CD8-positive, alpha-beta memory T cell (primary cell): ENCODE data around the gene TRIM2. TPM values are rescaled to one million over a fixed set of nuclear protein-coding genes. Genes with fewer than 3 reads are reported as not detected.
A peak's percentile ranks its signal among the peaks of the same experiment; 100 is the strongest.

ENCODE experiments used
- CTCF ChIA-PET: fragments of 350-600 bp; sonication (Branson Sonifier 250); formaldehyde crosslinking; loops from one replicate; lab custom pipeline; 2021; ENCODE audit warnings: antibody characterized with exemption; lab: Charles Lee
- POLR2A ChIA-PET: fragments of 350-600 bp; sonication (Branson Sonifier 250); formaldehyde crosslinking; loops from one replicate; lab custom pipeline; 2021; ENCODE audit warnings: antibody characterized with exemption; lab: Charles Lee
- DNase-seq, 5 donors: peaks; one replicate each; pipeline versions ENCODE4 v3.0.0 to v3.0.0-alpha.2; 2020 to 2022; ENCODE audit warnings: mixed read lengths in 1 of 5
- H3K27ac ChIP-seq: one replicate; pipeline ENCODE4 v1.7.0; 2013; ENCODE audit warnings: low read depth, mild to moderate bottlenecking, low read length, moderate library complexity
- H3K27me3 ChIP-seq: 2 replicates; pipeline ENCODE4 v1.7.0; 2013; ENCODE audit warnings: low read length, mild to moderate bottlenecking; ENCODE audit not compliant: insufficient read depth, poor library complexity, severe bottlenecking
- H3K36me3 ChIP-seq: 2 replicates; pipeline ENCODE4 v1.7.0; 2013; ENCODE audit warnings: mild to moderate bottlenecking, low read length, moderate library complexity; ENCODE audit not compliant: insufficient read depth
- H3K4me1 ChIP-seq: 2 replicates; pipeline ENCODE4 v1.7.0; 2013; ENCODE audit warnings: mild to moderate bottlenecking, low read length, moderate library complexity; ENCODE audit not compliant: insufficient read depth
- H3K4me3 ChIP-seq: 2 replicates; pipeline ENCODE4 v1.7.0; 2013; ENCODE audit warnings: mild to moderate bottlenecking, low read length
- H3K9me3 ChIP-seq: 2 replicates; pipeline ENCODE4 v1.7.0; 2013; ENCODE audit warnings: mild to moderate bottlenecking, low read length
- H3K27ac Mint-ChIP-seq, 8 donors: one replicate each; pipeline ENCODE4 v1.8.0; 2020 to 2021; ENCODE audit warnings: mixed read lengths in 8 of 8, mild to moderate bottlenecking in 6 of 8, inconsistent platforms in 3 of 8, moderate library complexity in 3 of 8
- H3K27me3 Mint-ChIP-seq, 2 donors: one replicate each; pipeline ENCODE4 v1.8.0; 2020 to 2021; ENCODE audit warnings: mixed read lengths in 2 of 2, mild to moderate bottlenecking in 1 of 2, moderate library complexity in 1 of 2
- H3K36me3 Mint-ChIP-seq, 3 donors: one replicate each; pipeline ENCODE4 v1.8.0; 2020 to 2021; ENCODE audit warnings: mixed read lengths in 3 of 3, inconsistent platforms in 1 of 3, mild to moderate bottlenecking in 1 of 3
- H3K4me1 Mint-ChIP-seq, 3 donors: one replicate each; pipeline ENCODE4 v1.8.0; 2020 to 2021; ENCODE audit warnings: mixed read lengths in 3 of 3, inconsistent platforms in 1 of 3, mild to moderate bottlenecking in 1 of 3
- H3K4me3 Mint-ChIP-seq, 7 donors: one replicate each; pipeline ENCODE4 v1.8.0; 2020 to 2021; ENCODE audit warnings: mixed read lengths in 7 of 7, mild to moderate bottlenecking in 6 of 7, moderate library complexity in 4 of 7, inconsistent platforms in 2 of 7
- H3K9me3 Mint-ChIP-seq, 5 donors: one replicate each; pipeline ENCODE4 v1.8.0; 2020 to 2022; ENCODE audit warnings: mixed read lengths in 5 of 5, mild to moderate bottlenecking in 3 of 5, moderate library complexity in 2 of 5, inconsistent platforms in 1 of 5
- polyA plus RNA-seq: library from polyadenylated mRNA; unstranded; fragments of 300-500 nt; fragmentation: Illumina TruSeq; gene quantifications from one replicate; pipeline ENCODE4 v1.2.3, GENCODE V29; 2021
- total RNA-seq, 2 experiments: library from RNA; stranded (reverse); gene quantifications; one replicate each; pipeline ENCODE4 v1.2.3, GENCODE V29; 2021

TRIM2 gene
- total and polyA plus RNA-seq, 3 experiments from 2014 or later = 0.24 to 1.5 (median 0.29) TPM

DNA sequence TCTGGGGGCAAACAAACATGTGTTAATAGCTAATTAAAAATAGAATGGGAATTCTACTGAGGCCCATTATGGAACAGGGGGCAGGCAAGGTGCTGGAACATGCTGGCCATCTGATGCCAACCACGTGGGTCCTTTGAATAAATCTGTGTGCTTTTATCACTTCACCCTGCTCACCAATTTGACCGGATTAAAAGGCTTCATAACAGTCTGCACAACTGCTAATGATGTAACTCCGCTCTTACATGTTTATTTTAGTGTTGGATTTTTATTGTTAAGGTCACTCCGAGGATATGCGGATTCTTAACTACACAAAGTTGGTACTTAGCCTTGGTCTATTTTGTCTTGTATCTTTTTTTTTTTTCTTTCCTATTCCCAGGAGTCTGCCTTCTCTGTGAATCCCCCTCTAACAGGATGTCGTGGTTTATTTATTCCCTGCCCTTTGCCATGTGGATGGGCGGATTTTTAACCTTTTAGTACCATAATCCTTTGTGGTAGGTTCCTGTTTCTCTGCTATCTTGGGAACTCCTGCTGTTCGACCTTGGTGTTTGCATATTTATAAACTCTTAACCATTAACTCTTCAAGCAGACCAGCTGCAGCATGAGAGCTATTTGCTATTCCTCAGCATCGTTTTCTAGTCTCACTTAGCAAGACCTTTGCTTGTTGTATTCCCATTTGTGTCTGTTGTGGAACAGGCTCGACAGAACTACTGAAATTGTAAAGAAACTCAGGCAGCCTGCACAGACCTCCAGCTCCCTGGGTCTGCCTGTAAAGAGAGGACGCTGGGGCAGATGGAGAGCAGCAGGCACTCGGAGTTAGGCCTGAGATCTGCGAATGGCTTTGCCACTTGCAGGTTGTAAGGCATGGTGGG, 38.0 kb downstream of the TRIM2 start:
- Mint-ChIP-seq H3K27ac (no peak overlapping the region), H3K4me1 (no peaks in the 10 kb centered on the region), H3K36me3 (no peaks in the 10 kb centered on the region), H3K4me3 (no peak overlapping the region), H3K27me3 (peaks cover 7% of the 10 kb centered on the region in 2 donors), H3K9me3 (no peaks in the 10 kb centered on the region)
- Histone ChIP-seq H3K4me3 (no peak overlapping the region), H3K9me3 (no peaks in the 10 kb centered on the region), H3K36me3 (no peaks in the 10 kb centered on the region), H3K27me3 (no peaks in the 10 kb centered on the region), H3K4me1 (no peaks in the 10 kb centered on the region), H3K27ac (no peak overlapping the region)
- ChIA-PET POLR2A (no interaction called here), CTCF (no interaction called here)
- no peak for DNase-seq

DNA sequence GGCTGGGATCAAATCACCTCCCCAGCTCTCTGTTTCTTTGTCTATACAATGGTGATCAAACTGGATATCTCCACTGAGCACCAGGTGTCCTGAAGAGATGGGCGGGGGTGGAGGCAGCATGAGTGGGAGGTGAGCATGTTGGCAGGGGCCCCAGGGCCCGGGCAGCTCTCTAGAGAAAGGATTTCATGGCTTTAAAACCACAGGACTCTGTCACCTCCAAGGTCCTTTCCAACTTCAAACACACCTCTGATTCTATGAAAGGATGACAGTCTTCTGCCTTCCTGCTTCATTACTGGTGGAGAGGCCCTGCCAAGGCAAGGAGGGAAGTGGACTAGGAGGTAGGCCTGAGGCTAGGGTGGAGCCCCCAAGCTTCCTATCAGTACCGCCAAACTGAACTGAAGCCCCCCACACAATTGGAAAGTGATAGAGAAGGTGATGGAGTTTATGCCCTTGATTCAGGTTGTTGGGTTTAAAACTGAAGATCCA, 38.6 kb downstream of the TRIM2 start:
- Mint-ChIP-seq H3K36me3 (no peaks in the 10 kb centered on the region), H3K9me3 (no peaks in the 10 kb centered on the region), H3K27ac (peak overlapping the region in 1 of 8 donors; percentile 74), H3K4me3 (no peak overlapping the region), H3K4me1 (no peaks in the 10 kb centered on the region), H3K27me3 (peaks cover 7% of the 10 kb centered on the region in 2 donors)
- ChIA-PET CTCF (no interaction called here), POLR2A (no interaction called here)
- no peaks in the 10 kb centered on the region for H3K9me3 ChIP-seq
- no peaks in the 10 kb centered on the region for H3K36me3 ChIP-seq
- H3K27me3 ChIP-seq = no peaks in the 10 kb centered on the region
- H3K27ac ChIP-seq = no peak overlapping the region
- H3K4me3 ChIP-seq = no peak overlapping the region
- DNase-seq = no peak
- H3K4me1 ChIP-seq = no peaks in the 10 kb centered on the region

- CTCF ChIA-PET = no interaction called here
- H3K27me3 Mint-ChIP-seq = peaks cover under 1 to 7% of the 10 kb centered on the region in 2 donors
- Histone ChIP-seq H3K9me3 (no peaks in the 10 kb centered on the region), H3K27me3 (no peaks in the 10 kb centered on the region), H3K27ac (no peak overlapping the region), H3K4me3 (no peak overlapping the region), H3K4me1 (peaks cover 3% of the 10 kb centered on the region), H3K36me3 (no peaks in the 10 kb centered on the region)
- peaks cover 3 to 4% (median 4%) of the 10 kb centered on the region in 3 donors for H3K4me1 Mint-ChIP-seq
- POLR2A ChIA-PET = no interaction called here
- H3K36me3 Mint-ChIP-seq = no peaks in the 10 kb centered on the region
- H3K4me3 Mint-ChIP-seq = no peak overlapping the region
- H3K9me3 Mint-ChIP-seq = no peaks in the 10 kb centered on the region
- H3K27ac Mint-ChIP-seq = peak overlapping the region in 2 of 8 donors; percentile 37 to 74
- DNase-seq = no peak
These were observed 39.2 kb downstream of the TRIM2 start for GRCh38 chr4:153243468-153243867.

- ChIA-PET CTCF (no interaction called here), POLR2A (no interaction called here)
- Histone ChIP-seq H3K27me3 (no peaks in the 10 kb centered on the region), H3K27ac (no peak overlapping the region), H3K4me1 (peaks cover 13% of the 10 kb centered on the region), H3K9me3 (no peaks in the 10 kb centered on the region), H3K36me3 (no peaks in the 10 kb centered on the region), H3K4me3 (no peak overlapping the region)
- H3K4me1 Mint-ChIP-seq = peaks cover 10 to 18% (median 18%) of the 10 kb centered on the region in 3 donors
- H3K27ac Mint-ChIP-seq = peak overlapping the region in 1 of 8 donors; percentile 46
- no peak for DNase-seq
- H3K27me3 Mint-ChIP-seq = peaks cover 0 to 9% of the 10 kb centered on the region in 2 donors
- H3K9me3 Mint-ChIP-seq = no peaks in the 10 kb centered on the region
- H3K4me3 Mint-ChIP-seq = peak overlapping the region in 1 of 7 donors; percentile 12
- H3K36me3 Mint-ChIP-seq = peaks cover 0 to 3% (median 0%) of the 10 kb centered on the region in 3 donors
These were observed 40.7 kb downstream of the TRIM2 start for GRCh38 chr4:153244969-153245368.

GRCh38 chr4:153245775-153246174, 41.5 kb downstream of the TRIM2 start:
- no peaks in the 10 kb centered on the region for H3K9me3 ChIP-seq
- no peaks in the 10 kb centered on the region for H3K36me3 ChIP-seq
- CTCF ChIA-PET = no interaction called here
- POLR2A ChIA-PET = no interaction called here
- no peak overlapping the region for H3K4me3 ChIP-seq
- Mint-ChIP-seq H3K36me3 (peaks cover 0 to 3% (median 0%) of the 10 kb centered on the region in 3 donors), H3K27ac (no peak overlapping the region), H3K4me1 (peaks cover 10 to 18% (median 18%) of the 10 kb centered on the region in 3 donors), H3K27me3 (peaks cover 0 to 9% of the 10 kb centered on the region in 2 donors), H3K4me3 (no peak overlapping the region), H3K9me3 (no peaks in the 10 kb centered on the region)
- no peaks in the 10 kb centered on the region for H3K27me3 ChIP-seq
- DNase-seq = no peak
- H3K27ac ChIP-seq = no peak overlapping the region
- peaks cover 15% of the 10 kb centered on the region for H3K4me1 ChIP-seq

- Mint-ChIP-seq H3K4me3 (peak overlapping the region in 1 of 7 donors; percentile 49), H3K4me1 (peaks cover 10 to 18% (median 18%) of the 10 kb centered on the region in 3 donors), H3K27ac (peak overlapping the region in 1 of 8 donors; percentile 79), H3K36me3 (peaks cover 0 to 3% (median 0%) of the 10 kb centered on the region in 3 donors), H3K27me3 (peaks cover 0 to 7% of the 10 kb centered on the region in 2 donors), H3K9me3 (no peaks in the 10 kb centered on the region)
- Histone ChIP-seq H3K27ac (no peak overlapping the region), H3K9me3 (no peaks in the 10 kb centered on the region), H3K36me3 (no peaks in the 10 kb centered on the region), H3K4me1 (peaks cover 15% of the 10 kb centered on the region), H3K27me3 (no peaks in the 10 kb centered on the region), H3K4me3 (no peak overlapping the region)
- DNase-seq = no peak
- ChIA-PET CTCF (no interaction called here), POLR2A (no interaction called here)
These were observed 42.3 kb downstream of the TRIM2 start for GRCh38 chr4:153246446-153247115.

- Mint-ChIP-seq H3K4me1 (peaks cover 10 to 18% (median 18%) of the 10 kb centered on the region in 3 donors), H3K27me3 (peaks cover 0 to 7% of the 10 kb centered on the region in 2 donors), H3K9me3 (no peaks in the 10 kb centered on the region), H3K36me3 (peaks cover 0 to 3% (median 2%) of the 10 kb centered on the region in 3 donors), H3K27ac (peak overlapping the region in 2 of 8 donors; percentile 13 to 56), H3K4me3 (peak overlapping the region in 2 of 7 donors; percentile 28 to 49)
- H3K4me1 ChIP-seq = peaks cover 15% of the 10 kb centered on the region
- H3K36me3 ChIP-seq = no peaks in the 10 kb centered on the region
- H3K4me3 ChIP-seq = no peak overlapping the region
- H3K9me3 ChIP-seq = no peaks in the 10 kb centered on the region
- no peak overlapping the region for H3K27ac ChIP-seq
- H3K27me3 ChIP-seq = no peaks in the 10 kb centered on the region
- POLR2A ChIA-PET = no interaction called here
- no peak for DNase-seq
- CTCF ChIA-PET = no interaction called here
These were observed 42.9 kb downstream of the TRIM2 start for GRCh38 chr4:153247116-153247490.
